ENCODE measurements around the gene THBS4.

GRCh38 chr5:79992891-79993657 lies 42.1 kb upstream of the THBS4 start:
- TF ChIP-seq POLR2A (IDR thresholded peaks at IDR 0.05; ENCODE audit: low read depth, low read length) (no peak), POLR2AphosphoS5 (IDR thresholded peaks at IDR 0.05; ENCODE audit: low read depth, low read length) (no peak), TAF1 (IDR thresholded peaks at IDR 0.05; ENCODE audit: low read depth, low read length) (no peak), PAX5 (IDR thresholded peaks at IDR 0.05; ENCODE audit: insufficient read depth, low read length, severe bottlenecking) (no peak), POU2F2 (IDR thresholded peaks at IDR 0.05; ENCODE audit: low read depth, low read length) (no peak), SPI1 (IDR thresholded peaks at IDR 0.05; ENCODE audit: low read depth, low read length) (no peak)
